ENCODE measurements around the gene KIAA1217. TPM values are rescaled to one million over a fixed set of nuclear protein-coding genes. Genes with fewer than 3 reads are reported as not detected.

Gene KIAA1217
- total and polyA plus RNA-seq, 2 of the 4 experiments (the other 2 are of a cell fraction), result 3.4 to 4.4 TPM

DNA sequence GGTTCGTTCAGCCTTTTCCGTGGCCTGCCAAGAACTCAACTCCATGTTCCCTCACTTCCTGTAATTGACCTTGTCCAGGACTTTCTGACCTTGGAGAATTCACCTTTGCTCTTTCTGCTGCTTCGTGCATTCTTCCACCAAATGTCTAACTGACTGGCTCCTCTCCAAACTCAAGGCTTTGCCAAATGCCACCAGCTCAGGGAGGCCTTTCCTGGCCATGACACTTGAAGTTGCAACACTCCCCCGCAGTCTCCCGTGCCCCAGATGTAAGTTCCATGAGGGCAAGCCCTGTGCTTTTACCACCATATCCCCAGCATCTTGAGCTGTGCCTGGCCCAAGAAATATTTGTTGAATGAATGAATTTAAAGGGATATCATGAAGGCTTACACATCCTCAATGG, 276.4 kb downstream of the KIAA1217 start:
- Histone ChIP-seq H3K9me3 (ENCODE audit: control insufficient read depth, insufficient read depth, low read length) (no peaks in the 10 kb centered on the region), H3K9me1 (ENCODE audit: insufficient read depth, low read length) (no peaks in the 10 kb centered on the region; the same call in 1 of the 2 replicates), H3K27me3 (ENCODE audit: control insufficient read depth, insufficient read depth, low read length) (no peaks in the 10 kb centered on the region), H3K9ac (ENCODE audit: low read depth, low read length) (no peak overlapping the region), H4K91ac (ENCODE audit: insufficient read depth, low read depth, low read length) (no peak overlapping the region), H3K36me3 (ENCODE audit: control insufficient read depth, insufficient read depth, low read length) (peaks cover 8% of the 10 kb centered on the region; the same call in 1 of the 2 replicates), H3K4me2 (ENCODE audit: low read depth, low read length) (no peak overlapping the region), H2BK5ac (ENCODE audit: low read depth, low read length, poor library complexity, severe bottlenecking) (no peak overlapping the region), H3K27ac (ENCODE audit: insufficient read depth, low read length) (no peak overlapping the region), H3K56ac (ENCODE audit: extremely low read depth, insufficient read depth, low read length) (no peak overlapping the region), H3K4ac (ENCODE audit: low read depth, low read length) (no peak overlapping the region), H4K5ac (ENCODE audit: low read depth, low read length) (no peak overlapping the region), H4K8ac (ENCODE audit: low read depth in 2 of 2, low read length in 2 of 2) (no peak overlapping the region), H2BK20ac (ENCODE audit: low read depth, low read length) (no peak overlapping the region), H4K20me1 (ENCODE audit: insufficient read depth, low read length) (no peaks in the 10 kb centered on the region; the same call in 1 of the 2 replicates), H3K23ac (ENCODE audit: low read depth, low read length) (no peak overlapping the region), H2AFZ (replicated peaks; ENCODE audit: low read length, poor library complexity) (no peak overlapping the region), H3K79me1 (ENCODE audit: low read depth in 1 of 2, low read length in 2 of 2) (no peaks in the 10 kb centered on the region), H3K4me3 (ENCODE audit: insufficient read depth, low read depth, low read length) (no peak overlapping the region), H3K14ac (replicated peaks; ENCODE audit: low read depth, low read length) (no peak overlapping the region), H2AK9ac (replicated peaks; ENCODE audit: low read depth, low read length, poor library complexity) (no peak overlapping the region), H2BK15ac (ENCODE audit: low read depth, low read length) (no peak overlapping the region), H3K18ac (ENCODE audit: low read depth, low read length) (no peak overlapping the region), H2BK120ac (ENCODE audit: low read depth, low read length) (no peak overlapping the region), H3K4me1 (ENCODE audit: control insufficient read depth, insufficient read depth, low read length) (peaks cover 4% of the 10 kb centered on the region), H2AK5ac (ENCODE audit: low read depth, low read length) (no peak overlapping the region)
- CTCF ChIA-PET, result interaction anchor here (0.5 kb wide), 1 partner anchor 381 kb away, joined by 6 read pairs; no protein-coding TSS in a partner anchor
- dilution Hi-C loops (cut with HindIII; ENCODE audit: low sequenced_read_pairs, unreplicated experiment), result no loop called here
- no CpG with 5 or more reads among the region's 5 CpGs for WGBS, 2 experiments (ENCODE audit: extremely low coverage in 2 of 2, insufficient read length in 1 of 2)
- ATAC-seq (ENCODE audit: low read depth), result no peak
- BruUV-seq (replicated peaks), result no TSS peak
- POLR2A ChIA-PET (ENCODE audit: unreplicated experiment), result interaction anchor here (0.6 kb wide), 2 partner anchors 16 to 460 kb away, joined by 3 to 5 read pairs; no protein-coding TSS in a partner anchor
- no peak for TF ChIP-seq MAFK (IDR thresholded peaks at IDR 0.05; ENCODE audit: low read depth, low read length)
- no peak for TF ChIP-seq RFX5 (IDR thresholded peaks at IDR 0.05; ENCODE audit: low read depth, low read length)
- no peak for TF ChIP-seq RAD21 (IDR thresholded peaks at IDR 0.05; ENCODE audit: low read length)
- no peak for TF ChIP-seq CHD1 (IDR thresholded peaks at IDR 0.05; ENCODE audit: low read depth, low read length)
- no peak for TF ChIP-seq CTCF (conservative IDR thresholded peaks at IDR 0.05; ENCODE audit: low read depth, low read length)
- no peak for TF ChIP-seq USF2 (IDR thresholded peaks at IDR 0.05; ENCODE audit: low read depth, low read length)
- no peak for TF ChIP-seq POLR2A (IDR thresholded peaks at IDR 0.05; ENCODE audit: low read depth, low read length)
- TF ChIP-seq MXI1 (IDR thresholded peaks at IDR 0.05; ENCODE audit: borderline replicate concordance, low read depth, low read length), result no peak
- TF ChIP-seq NFE2L2 (IDR thresholded peaks at IDR 0.05; ENCODE audit: low read depth, low read length), result no peak
- TF ChIP-seq SMC3 (IDR thresholded peaks at IDR 0.05; ENCODE audit: low read depth, low read length), result no peak
- no peak for TF ChIP-seq FOS (IDR thresholded peaks at IDR 0.05; ENCODE audit: low read depth, low read length)
- TF ChIP-seq CEBPB (IDR thresholded peaks at IDR 0.05; ENCODE audit: low read depth, low read length), result no peak
- no peak for TF ChIP-seq BHLHE40 (IDR thresholded peaks at IDR 0.05; ENCODE audit: low read depth, low read length)
- TF ChIP-seq RCOR1 (IDR thresholded peaks at IDR 0.05; ENCODE audit: insufficient replicate concordance, low read length), result no peak
- no peak for TF ChIP-seq MAZ (IDR thresholded peaks at IDR 0.05; ENCODE audit: borderline replicate concordance, low read depth, low read length)
- TF ChIP-seq, protein P1, sequence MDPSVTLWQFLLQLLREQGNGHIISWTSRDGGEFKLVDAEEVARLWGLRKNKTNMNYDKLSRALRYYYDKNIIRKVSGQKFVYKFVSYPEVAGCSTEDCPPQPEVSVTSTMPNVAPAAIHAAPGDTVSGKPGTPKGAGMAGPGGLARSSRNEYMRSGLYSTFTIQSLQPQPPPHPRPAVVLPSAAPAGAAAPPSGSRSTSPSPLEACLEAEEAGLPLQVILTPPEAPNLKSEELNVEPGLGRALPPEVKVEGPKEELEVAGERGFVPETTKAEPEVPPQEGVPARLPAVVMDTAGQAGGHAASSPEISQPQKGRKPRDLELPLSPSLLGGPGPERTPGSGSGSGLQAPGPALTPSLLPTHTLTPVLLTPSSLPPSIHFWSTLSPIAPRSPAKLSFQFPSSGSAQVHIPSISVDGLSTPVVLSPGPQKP (IDR thresholded peaks at IDR 0.05; ENCODE audit: borderline replicate concordance, low read depth, low read length), result no peak
- no peak for DNase-seq
- in situ Hi-C loops (cut with MboI; ENCODE audit: low sequenced_read_pairs), result no loop called here
- intact Hi-C loops (cut with micrococcal nuclease), result no loop called here
